Fibroblast of skin of right quadriceps (primary cell): ENCODE results near the gene EGR2.
A peak's percentile ranks its signal among the peaks of the same experiment; 100 is the strongest.

ENCODE experiments used
- DNase-seq: peaks from one replicate; pipeline ENCODE4 v3.0.0-alpha.2; 2013

EGR2 gene

DNA sequence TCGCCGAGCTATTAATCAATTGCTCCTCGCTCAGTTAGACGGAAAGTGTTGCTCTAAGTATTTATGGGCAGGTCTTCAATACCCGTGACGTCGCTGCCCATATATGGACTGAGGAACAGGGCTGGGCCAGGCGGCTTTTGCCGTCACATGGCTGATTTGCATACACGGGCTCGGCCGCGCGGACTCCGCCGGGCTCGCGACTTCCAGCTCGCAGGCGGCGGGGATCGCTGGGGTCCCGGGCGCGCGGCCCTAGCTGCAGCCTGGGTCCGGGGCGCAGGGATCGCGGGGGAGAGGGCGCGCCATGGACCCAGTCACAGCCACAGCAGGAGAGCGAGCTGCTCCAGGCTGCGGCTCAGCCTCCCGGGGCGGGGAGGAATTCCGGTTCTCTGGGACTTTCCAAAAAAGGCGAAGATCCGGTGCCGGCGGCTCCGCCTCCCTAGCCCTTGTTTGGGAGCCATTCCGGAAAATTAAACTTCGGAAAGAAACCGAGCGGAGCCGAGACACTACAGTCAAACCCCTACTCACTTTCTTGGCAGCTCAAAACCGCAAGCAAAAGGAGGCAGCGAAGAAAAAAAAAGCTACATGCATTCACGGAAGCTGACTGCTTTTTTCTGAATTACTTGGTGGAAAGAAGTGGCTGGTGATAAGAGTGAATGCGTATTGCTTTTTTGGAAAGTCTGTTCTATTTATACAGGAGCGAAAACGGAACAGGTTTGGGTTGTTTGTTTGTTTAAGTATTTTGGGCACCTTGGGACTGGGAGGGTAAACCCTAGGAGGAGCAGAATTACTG is at the start of gene EGR2:
Gene EGR2 (minus strand): TSS at position 36 of the 790 bp plus-strand sequence. CDS start 337 bp downstream, outside the sequence.
- peak; percentile 93 for DNase-seq

DNA sequence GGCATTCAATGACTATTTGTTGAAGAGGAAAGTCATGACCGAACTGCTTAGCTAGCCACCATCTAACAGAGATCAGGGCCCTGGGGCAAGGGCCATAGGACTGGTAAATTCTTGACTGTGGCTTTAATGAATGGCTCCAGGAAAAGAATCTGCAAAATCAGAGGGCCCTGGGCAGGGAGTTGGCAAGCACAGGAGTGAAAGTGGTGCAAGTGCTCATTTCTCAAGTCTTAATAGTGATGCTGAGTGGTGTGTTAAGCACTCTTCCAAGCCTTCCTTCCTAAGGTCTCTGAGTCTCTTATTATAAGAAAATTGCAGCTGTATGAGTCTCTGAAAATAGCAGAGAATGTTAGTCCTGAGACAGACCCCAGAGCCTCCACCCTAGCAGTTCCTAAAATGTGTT is 46.3 kb upstream of the EGR2 start:
- DNase-seq: no peak

- no peak for DNase-seq
Observed at GRCh38 chr10:62861507-62861906, 45.3 kb upstream of the EGR2 start.

- no peak for DNase-seq
Observed at GRCh38 chr10:62860946-62861345, 44.8 kb upstream of the EGR2 start.

- peak; percentile 39 for DNase-seq
Observed at GRCh38 chr10:62858364-62858763, 42.2 kb upstream of the EGR2 start.

DNA sequence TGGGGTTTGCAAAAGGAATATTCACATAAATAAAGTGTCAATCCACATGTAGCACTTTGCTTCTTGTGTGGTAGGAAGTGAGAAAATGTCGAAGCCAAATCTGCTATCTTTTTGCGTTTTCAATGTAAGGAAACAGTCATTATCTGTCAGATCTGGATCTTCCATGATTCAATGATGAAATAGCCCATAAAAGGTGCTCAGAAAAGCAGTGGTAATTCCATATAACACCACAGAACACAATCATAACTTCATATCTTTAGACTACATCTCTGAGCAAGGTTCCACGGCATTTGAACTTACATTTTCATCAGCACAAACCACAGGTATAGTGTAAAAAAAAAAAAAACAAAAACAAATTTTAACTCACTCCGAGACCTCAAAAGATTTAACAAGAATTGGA is 39.9 kb upstream of the EGR2 start:
- DNase-seq: no peak

DNA sequence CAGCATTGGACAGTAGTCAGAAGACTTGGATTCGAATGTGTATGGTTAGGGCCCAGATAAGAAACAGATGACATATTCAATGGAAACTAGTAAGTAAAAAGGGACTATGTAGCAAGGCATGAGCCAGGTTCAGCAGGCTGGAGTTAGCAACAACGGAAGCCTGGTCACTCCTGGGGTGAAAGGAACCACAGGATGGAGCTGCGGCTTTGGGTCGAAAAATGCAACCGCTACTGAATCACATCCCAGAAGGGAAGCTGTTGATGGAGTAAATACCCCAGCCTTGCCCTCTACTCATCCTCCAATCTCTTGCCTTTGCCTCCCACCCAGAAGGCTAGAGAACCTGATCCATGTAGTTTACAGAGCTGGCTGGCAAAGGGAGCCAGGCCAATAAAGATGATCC is 37.5 kb upstream of the EGR2 start:
- DNase-seq: no peak

GRCh38 chr10:62852961-62853702 is 37.0 kb upstream of the EGR2 start:
- no peak for DNase-seq

GRCh38 chr10:62851442-62851841 is 35.3 kb upstream of the EGR2 start:
- no peak for DNase-seq

DNA sequence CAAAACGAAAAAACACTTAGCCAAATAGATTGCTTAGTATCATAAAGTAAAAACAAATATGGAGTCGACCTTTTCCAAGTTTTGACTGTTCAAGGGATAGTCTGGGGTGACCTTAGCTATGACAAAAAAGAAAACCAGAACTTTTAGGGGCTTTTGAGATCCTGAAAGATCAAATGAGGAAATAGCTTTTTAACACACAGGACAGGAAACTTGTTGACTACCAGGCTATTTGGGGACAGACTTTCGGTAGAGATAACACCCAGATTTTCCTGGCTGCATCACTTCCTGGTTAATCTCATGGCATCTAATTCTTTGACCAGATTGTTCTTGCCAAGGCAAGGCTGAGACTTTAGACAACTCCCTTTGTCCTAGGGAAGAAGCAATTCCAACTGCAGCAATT is 34.5 kb upstream of the EGR2 start:
- DNase-seq: no peak

- no peak for DNase-seq
Observed at GRCh38 chr10:62847433-62847832, 31.3 kb upstream of the EGR2 start.

GRCh38 chr10:62844280-62845011 is 28.3 kb upstream of the EGR2 start:
- DNase-seq: no peak

- no peak for DNase-seq
Observed at GRCh38 chr10:62843600-62843999, 27.4 kb upstream of the EGR2 start.

DNA sequence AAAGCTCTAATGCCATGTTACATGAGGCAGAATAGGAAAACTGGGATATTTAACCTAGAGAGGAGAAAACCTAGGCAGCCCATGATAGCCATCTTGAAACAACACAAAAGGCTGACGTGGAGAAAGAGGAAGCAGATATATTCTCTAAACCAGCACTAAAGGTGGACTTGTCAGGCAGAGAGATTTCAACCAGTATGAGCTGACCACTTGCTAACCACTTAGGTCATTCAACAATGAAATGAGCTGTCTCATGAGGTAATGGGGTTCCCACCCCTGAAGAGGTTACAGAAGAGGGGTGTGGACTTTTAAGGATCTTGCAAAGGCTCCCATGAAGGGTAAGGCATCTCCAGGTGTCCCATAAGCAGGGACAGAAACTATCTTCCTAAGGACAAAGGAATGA is 26.8 kb upstream of the EGR2 start:
- no peak for DNase-seq

GRCh38 chr10:62839590-62839989 is 23.4 kb upstream of the EGR2 start:
- DNase-seq: no peak

DNA sequence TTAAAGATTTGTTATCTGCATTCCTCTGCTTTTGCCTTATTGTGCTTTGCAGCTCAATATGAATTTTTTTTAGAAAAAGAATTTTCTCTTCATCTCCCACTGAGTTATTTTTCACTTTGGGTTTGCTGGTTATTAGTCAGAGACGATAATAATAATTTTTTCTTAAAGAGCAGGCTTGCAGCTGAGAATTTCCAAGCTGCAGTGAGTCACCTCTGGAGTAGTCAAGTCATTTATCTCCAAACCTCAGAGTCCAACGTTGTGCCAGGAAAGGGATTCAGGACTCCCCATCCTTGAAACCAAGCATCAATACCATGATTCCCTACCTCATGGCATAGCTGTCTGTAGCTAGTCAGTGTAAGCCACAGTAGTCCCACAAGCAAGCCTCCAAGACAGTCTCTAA is 15.2 kb upstream of the EGR2 start:
- peak; percentile 89 for DNase-seq

DNA sequence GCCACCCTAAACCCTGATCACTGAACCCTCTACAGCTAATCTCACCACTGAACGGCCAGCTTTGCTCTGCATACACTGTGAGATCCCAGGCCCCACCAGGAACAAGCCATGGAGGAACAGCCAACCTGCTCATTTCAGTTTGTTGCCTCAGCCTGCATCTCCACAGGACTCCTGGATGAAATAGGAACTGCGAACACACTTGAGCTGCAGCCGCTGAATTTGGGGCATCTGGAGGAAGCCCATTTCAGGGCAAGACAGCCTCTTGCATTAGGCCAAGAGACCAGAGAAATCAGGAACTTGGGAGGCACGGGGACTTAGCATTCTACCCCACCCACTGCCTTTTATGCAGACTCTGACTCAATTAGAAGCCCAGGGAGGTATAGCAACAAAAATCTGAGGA is 14.5 kb upstream of the EGR2 start:
- peak; percentile 53 for DNase-seq

DNA sequence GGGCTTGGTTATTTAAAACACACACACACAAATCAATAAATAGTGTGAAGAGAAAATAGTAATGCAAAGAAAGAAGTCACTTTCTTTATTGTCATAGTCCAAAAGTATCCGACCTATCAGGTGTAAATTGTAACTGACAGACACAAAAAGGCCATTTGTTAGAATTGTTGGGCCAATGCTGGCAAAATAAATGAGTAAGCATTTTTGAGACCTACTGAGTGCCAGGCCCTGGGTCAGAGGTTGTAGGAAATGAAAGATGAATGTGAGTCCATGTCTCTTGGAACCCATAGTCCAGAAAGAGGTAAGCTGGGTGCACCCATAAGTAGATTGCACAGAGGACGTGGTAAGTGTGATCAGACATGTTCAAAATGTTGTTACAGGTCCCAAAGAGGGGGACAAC is 13.5 kb upstream of the EGR2 start:
- no peak for DNase-seq

DNA sequence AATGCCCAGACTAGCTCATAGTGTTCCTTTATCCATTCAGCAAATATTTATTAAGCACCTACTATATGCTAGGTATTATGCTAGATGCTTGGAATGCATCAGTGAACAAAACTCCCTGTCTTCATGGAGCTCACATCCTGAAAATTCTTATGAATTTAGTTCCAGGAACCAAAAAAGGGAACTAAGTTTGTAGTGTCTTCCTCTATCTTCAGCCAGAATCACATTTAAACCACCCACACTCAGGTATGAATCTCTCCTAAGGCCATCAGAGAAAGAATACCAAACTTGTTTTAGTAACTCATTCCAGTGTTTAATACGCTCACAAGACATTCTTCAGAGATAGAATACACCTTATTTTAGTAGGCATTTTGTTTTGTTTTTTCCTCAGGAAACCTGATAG is 10.1 kb upstream of the EGR2 start:
- no peak for DNase-seq

DNA sequence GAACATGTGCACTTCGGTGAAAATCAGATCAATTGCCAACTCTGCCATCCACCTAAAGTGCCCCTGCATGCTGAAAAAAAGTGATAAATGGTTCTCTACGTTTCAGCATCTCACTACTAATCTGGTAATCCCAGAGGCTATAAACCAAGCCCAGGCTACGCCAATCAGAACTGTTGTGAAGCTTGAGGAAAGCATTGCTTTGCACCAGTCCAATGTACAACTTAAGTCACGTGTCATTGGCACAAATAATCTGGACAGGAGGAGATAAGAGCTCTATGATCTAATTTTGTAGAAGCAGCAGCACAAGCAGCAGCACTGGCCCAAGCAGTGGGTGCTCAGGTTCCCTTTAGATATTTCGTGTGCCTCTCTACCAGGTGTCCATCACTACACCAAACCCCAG is 4.4 kb upstream of the EGR2 start:
- no peak for DNase-seq

DNA sequence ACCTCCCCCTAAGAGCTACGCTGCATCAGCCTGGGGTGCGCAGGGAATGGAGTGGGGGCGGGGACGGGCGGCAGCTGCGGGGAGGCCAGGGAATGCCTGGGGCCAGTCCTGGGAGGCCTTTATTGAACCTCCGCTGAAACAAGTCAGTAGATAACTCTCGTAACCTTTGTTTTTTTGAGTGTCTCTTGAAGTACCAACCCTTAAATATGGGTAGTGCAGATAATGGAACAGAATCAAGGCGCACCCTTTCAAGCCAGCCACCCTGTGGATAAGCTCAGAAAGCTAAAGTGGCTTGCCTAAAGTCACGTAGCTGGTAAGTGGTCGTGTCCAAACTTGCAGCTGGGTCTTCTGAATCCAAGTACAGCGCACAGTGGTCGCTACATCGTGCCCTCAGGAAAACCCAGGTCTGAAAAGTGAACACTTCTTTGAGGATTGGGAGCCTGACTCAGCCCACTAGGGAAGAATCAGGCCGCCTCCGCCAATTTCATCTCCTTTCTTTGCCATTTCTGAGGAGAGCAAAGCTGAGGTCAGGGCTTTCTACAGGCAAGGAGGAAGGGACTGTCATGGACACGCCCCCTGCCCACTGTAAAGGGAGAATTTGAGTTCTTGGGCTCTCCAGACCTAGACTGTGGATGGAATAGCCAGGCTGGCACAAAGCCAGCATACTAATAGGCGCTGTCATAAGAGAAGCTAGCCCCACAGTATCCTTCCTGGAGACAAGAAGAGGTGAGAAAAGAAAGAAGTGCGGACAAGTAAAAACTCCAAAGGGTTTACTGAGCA is 3.2 kb upstream of the EGR2 start:
- peak; percentile 17 for DNase-seq

DNA sequence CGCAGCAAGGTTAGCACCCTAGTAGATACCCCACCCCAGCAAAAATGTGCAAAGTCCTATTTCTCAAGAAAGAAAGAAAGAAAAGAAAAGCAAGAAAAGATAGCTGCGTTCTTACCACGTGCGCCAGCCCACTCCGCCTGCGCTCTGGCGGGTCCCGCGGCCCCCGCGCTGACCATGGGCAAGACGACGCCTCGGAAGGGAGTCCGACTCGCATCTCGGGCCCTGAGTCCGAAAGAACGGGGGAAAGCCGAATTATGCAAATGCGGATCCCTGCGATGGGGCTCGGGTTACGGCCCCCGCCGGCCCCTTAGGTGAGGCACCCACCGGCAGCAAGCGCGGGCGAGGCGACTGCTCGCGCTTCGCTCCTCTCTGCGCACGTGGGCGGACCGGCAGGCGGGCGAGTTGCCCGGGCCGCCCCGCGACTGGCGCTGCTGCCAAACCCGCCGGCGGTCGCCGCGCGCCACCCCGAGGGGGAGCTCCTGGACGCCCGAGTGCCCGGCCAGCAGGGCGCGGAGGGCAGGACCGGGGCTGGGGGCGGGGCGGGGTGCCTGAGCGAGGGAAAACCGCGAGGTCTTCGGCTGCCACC is 2.4 kb upstream of the EGR2 start:
- peak; percentile 6 for DNase-seq
